HUES64 (cell line): ENCODE data around the gene TLL2.

Source experiments
- H3K27ac ChIP-seq: 2 replicates; pipeline ENCODE4 v1.7.0; 2013; ENCODE audit warnings: low read depth, low read length, inconsistent platforms
- H3K27me3 ChIP-seq: 2 replicates; pipeline ENCODE4 v1.6.1; 2013; ENCODE audit warnings: mild to moderate bottlenecking, low read length; ENCODE audit not compliant: insufficient read depth
- H3K36me3 ChIP-seq: 2 replicates; pipeline ENCODE4 v1.6.1; 2013; ENCODE audit warnings: mild to moderate bottlenecking, low read length; ENCODE audit not compliant: insufficient read depth
- H3K4me1 ChIP-seq: 2 replicates; pipeline ENCODE4 v1.6.1; 2013; ENCODE audit warnings: mild to moderate bottlenecking, low read length, moderate library complexity; ENCODE audit not compliant: insufficient read depth
- H3K4me3 ChIP-seq: 2 replicates; pipeline ENCODE4 v1.5.1; 2013; ENCODE audit warnings: mild to moderate bottlenecking, low read length, moderate library complexity
- H3K9ac ChIP-seq: 2 replicates; pipeline ENCODE4 v1.6.1; 2013; ENCODE audit warnings: mild to moderate bottlenecking, low read depth, low read length
- H3K9me3 ChIP-seq: 2 replicates; pipeline ENCODE4 v1.6.1; 2013; ENCODE audit warnings: low read depth, low read length; ENCODE audit not compliant: insufficient read depth
- WGBS: fragments of 150-250, 120-280 bp; methylation state at CpG from one replicate; pipeline ENCODE4 v1.1.7; 2013; ENCODE audit warnings: missing lambda C conversion rate; 5-methylcytosine and 5-hydroxymethylcytosine counted together

Gene TLL2

DNA sequence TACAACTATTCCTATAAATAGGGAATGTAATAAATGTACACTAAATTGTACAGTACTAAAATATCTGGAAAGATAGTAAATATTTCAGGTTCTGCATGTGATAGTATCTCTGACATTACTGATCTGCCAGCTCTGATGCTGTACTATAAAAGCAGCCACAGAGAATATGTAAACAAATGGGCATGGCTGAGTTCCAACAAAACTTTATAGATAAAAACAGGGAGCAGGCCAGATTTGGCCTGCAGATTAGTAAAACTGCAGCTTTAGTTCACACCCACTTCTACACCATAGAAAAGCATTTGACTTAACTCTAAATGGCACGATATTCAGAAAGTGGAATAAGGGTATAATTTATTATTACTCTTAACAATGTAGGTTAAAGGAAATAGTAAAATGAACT, 18.8 kb upstream of the TLL2 start:
- Histone ChIP-seq H3K27me3 (no peaks in the 10 kb centered on the region), H3K9ac (no peak overlapping the region), H3K27ac (no peak overlapping the region), H3K4me1 (no peaks in the 10 kb centered on the region), H3K4me3 (no peak overlapping the region), H3K9me3 (no peaks in the 10 kb centered on the region), H3K36me3 (peaks cover 69% of the 10 kb centered on the region)
- WGBS = no CpG with 5 or more reads among the region's 1 CpG

GRCh38 chr10:96529634-96530279, 16.0 kb upstream of the TLL2 start:
- Histone ChIP-seq H3K9ac (no peak overlapping the region), H3K9me3 (no peaks in the 10 kb centered on the region), H3K27ac (no peak overlapping the region), H3K36me3 (peaks cover 89% of the 10 kb centered on the region), H3K4me3 (no peak overlapping the region), H3K4me1 (no peaks in the 10 kb centered on the region), H3K27me3 (no peaks in the 10 kb centered on the region)
- WGBS = 97% methylated on average over 5 of the region's 6 CpGs

- no peaks in the 10 kb centered on the region for H3K9me3 ChIP-seq
- peaks cover 89% of the 10 kb centered on the region for H3K36me3 ChIP-seq
- no peak overlapping the region for H3K4me3 ChIP-seq
- WGBS = 86% methylated on average over 1 of the region's 1 CpG
- no peak overlapping the region for H3K9ac ChIP-seq
- H3K4me1 ChIP-seq = no peaks in the 10 kb centered on the region
- H3K27ac ChIP-seq = no peak overlapping the region
- H3K27me3 ChIP-seq = no peaks in the 10 kb centered on the region
Measured at GRCh38 chr10:96524741-96525140, 11.0 kb upstream of the TLL2 start.

DNA sequence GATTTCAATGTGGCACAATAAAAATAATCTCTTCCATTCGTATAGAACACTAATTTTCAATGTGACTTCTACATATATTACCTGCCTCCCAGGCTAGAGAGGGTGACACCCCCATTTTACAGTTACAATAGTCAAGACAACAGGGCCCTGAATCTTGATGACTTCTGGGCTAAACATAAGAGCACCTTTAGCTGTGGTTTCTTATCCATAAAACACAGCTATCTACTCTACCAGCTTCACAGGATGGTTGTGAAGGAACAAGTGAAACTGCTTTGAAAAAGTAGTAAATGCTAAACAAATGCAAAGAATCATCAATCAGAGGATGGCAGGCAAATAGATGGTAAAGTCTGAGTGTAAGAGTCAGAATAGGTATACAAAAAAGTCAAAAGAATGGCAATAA, 3.6 kb upstream of the TLL2 start:
- Histone ChIP-seq H3K27me3 (peaks cover 40% of the 10 kb centered on the region), H3K27ac (no peak overlapping the region), H3K4me3 (no peak overlapping the region), H3K9me3 (no peaks in the 10 kb centered on the region), H3K9ac (no peak overlapping the region), H3K4me1 (0 out of 2 replicates have a peak, but pooled peaks cover under 1% of the 10 kb centered on the region), H3K36me3 (peaks cover 27% of the 10 kb centered on the region)
- 89% methylated on average over 1 of the region's 1 CpG for WGBS

DNA sequence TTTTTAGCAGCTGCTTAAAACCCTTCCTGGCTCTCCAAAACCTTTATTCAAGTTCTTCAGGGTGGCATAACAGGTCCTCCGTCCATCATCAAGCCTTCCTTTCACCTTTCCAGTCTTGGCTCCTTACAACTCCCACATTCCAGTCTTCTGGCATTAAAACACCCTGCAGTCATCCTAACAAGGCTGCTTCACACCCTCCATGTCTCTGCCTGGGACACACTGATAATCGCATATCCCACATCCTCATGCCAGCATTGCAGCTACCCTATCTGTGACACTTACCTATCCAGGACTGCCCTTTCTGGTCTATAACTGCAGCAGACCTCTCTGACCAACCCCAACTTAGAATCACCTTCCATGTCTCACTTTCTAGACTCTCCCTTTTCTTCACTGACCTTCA, 2.6 kb upstream of the TLL2 start:
- no peak overlapping the region for H3K27ac ChIP-seq
- H3K4me1 ChIP-seq = peaks cover 10% of the 10 kb centered on the region
- H3K9me3 ChIP-seq = no peaks in the 10 kb centered on the region
- peaks cover 18% of the 10 kb centered on the region for H3K36me3 ChIP-seq
- no peak overlapping the region for H3K4me3 ChIP-seq
- H3K27me3 ChIP-seq = peaks cover 50% of the 10 kb centered on the region
- H3K9ac ChIP-seq = no peak overlapping the region
- 91% methylated on average over 2 of the region's 2 CpGs for WGBS

DNA sequence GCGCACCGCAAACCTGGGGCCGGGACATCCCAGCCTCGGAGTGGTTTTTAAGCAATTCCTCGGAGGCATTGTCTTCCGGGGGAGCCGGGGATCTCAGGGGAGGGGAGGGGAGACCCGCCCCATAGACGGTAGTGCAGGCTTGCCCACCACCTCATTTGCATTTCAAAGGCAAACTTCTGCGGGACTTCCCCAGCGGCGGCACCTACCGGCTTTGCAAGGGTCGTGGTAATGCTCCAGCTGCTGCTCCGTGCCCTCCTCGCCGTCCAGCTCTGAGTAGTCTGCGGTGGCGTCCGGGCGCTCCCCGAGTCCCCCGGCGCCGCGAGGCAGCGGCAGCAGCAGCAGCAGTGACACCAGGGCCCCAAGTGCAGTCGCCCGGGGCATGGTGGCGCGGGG, 425 bp downstream of the TLL2 start:
- peaks cover 51% of the 10 kb centered on the region for H3K27me3 ChIP-seq
- peak overlapping the region; percentile 59 for H3K4me3 ChIP-seq
- no peaks in the 10 kb centered on the region for H3K36me3 ChIP-seq
- H3K9ac ChIP-seq = peak overlapping the region; percentile 23; the same call in 1 of the 2 replicates
- peaks cover 21% of the 10 kb centered on the region for H3K4me1 ChIP-seq
- WGBS = under 1% methylated on average over 31 of the region's 31 CpGs
- no peaks in the 10 kb centered on the region for H3K9me3 ChIP-seq
- peak overlapping the region; percentile 63; the same call in 1 of the 2 replicates for H3K27ac ChIP-seq

GRCh38 chr10:96512524-96513304, 1.0 kb downstream of the TLL2 start:
- peaks cover 22% of the 10 kb centered on the region for H3K4me1 ChIP-seq
- no peaks in the 10 kb centered on the region for H3K9me3 ChIP-seq
- H3K27me3 ChIP-seq = peaks cover 51% of the 10 kb centered on the region
- H3K9ac ChIP-seq = peak overlapping the region; percentile 25; the same call in 1 of the 2 replicates
- peak overlapping the region; percentile 59 for H3K4me3 ChIP-seq
- H3K36me3 ChIP-seq = no peaks in the 10 kb centered on the region
- under 1% methylated on average over 65 of the region's 65 CpGs for WGBS
- no peak overlapping the region for H3K27ac ChIP-seq

- Histone ChIP-seq H3K4me1 (peaks cover 22% of the 10 kb centered on the region), H3K27me3 (peaks cover 43% of the 10 kb centered on the region), H3K27ac (no peak overlapping the region), H3K9me3 (no peaks in the 10 kb centered on the region), H3K36me3 (no peaks in the 10 kb centered on the region), H3K9ac (no peak overlapping the region), H3K4me3 (no peak overlapping the region)
- WGBS = 37% methylated on average over 7 of the region's 7 CpGs
Measured at GRCh38 chr10:96511044-96511945, 2.4 kb downstream of the TLL2 start.

- WGBS = 61% methylated on average over 3 of the region's 3 CpGs
- no peak overlapping the region for H3K4me3 ChIP-seq
Measured at GRCh38 chr10:96509017-96509641, 4.6 kb downstream of the TLL2 start.

DNA sequence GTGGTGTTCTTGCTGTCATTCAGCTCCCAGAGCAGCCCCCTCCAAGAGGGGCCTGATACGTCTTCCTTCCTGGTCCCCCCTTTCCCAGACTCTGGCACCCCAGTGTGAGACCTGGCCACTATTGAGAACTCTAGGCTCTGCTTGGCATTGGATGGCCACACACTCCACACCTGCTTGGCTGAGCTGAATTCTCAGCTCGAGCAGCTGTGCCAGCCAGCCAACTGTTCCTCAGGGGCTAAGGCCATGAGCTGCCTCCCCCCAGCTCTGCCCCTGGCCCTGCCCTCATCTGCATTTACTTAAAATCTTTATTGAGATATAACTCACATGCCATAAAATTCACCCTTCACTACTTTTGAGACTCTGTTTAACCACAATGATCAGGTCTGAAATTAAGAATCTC, 6.7 kb downstream of the TLL2 start:
- no peak overlapping the region for H3K9ac ChIP-seq
- no peak overlapping the region for H3K4me3 ChIP-seq
- peaks cover 19% of the 10 kb centered on the region for H3K4me1 ChIP-seq
- WGBS = 83% methylated on average over 2 of the region's 2 CpGs
- H3K27me3 ChIP-seq = peaks cover 8% of the 10 kb centered on the region
- no peak overlapping the region for H3K27ac ChIP-seq
- no peaks in the 10 kb centered on the region for H3K9me3 ChIP-seq
- no peaks in the 10 kb centered on the region for H3K36me3 ChIP-seq

More at GRCh38 chr10:96509017-96509641, 4.6 kb downstream of the TLL2 start:
- peaks cover 23% of the 10 kb centered on the region for H3K27me3 ChIP-seq
- no peaks in the 10 kb centered on the region for H3K9me3 ChIP-seq
- H3K36me3 ChIP-seq = no peaks in the 10 kb centered on the region
- H3K4me1 ChIP-seq = peaks cover 22% of the 10 kb centered on the region
- H3K27ac ChIP-seq = peak overlapping the region; percentile 75
- no peak overlapping the region for H3K9ac ChIP-seq
